Liver (tissue), 9 donors: ENCODE data around the gene LDLRAD3. TPM values are rescaled to one million over a fixed set of nuclear protein-coding genes. Genes with fewer than 3 reads are reported as not detected.

Experiments used
- DNase-seq: peaks from one replicate; pipeline ENCODE4 v3.0.0-alpha.2; 2017; ENCODE audit warnings: low spot score
- H3K27ac ChIP-seq, 2 donors: one replicate each; pipeline ENCODE4 v1.7.0; 2013; ENCODE audit warnings: inconsistent platforms in 2 of 2, low read length in 2 of 2, control low read depth in 1 of 2, low read depth in 1 of 2, mild to moderate bottlenecking in 1 of 2
- H3K27me3 ChIP-seq, 4 donors: one replicate each; pipeline versions ENCODE4 v1.6.1 to v1.7.0; 2013; ENCODE audit warnings: low read length in 3 of 4, inconsistent platforms in 1 of 4, mild to moderate bottlenecking in 1 of 4, moderate library complexity in 1 of 4; ENCODE audit not compliant: control insufficient read depth in 4 of 4, insufficient read depth in 4 of 4
- H3K36me3 ChIP-seq, 4 donors: one replicate each; pipeline versions ENCODE4 v1.6.1 to v1.7.0; 2013; ENCODE audit warnings: low read length in 3 of 4, mild to moderate bottlenecking in 3 of 4, low read depth in 1 of 4, moderate library complexity in 1 of 4; ENCODE audit not compliant: control insufficient read depth in 4 of 4, insufficient read depth in 3 of 4
- H3K4me1 ChIP-seq, 4 donors: one replicate each; pipeline versions ENCODE4 v1.6.1 to v1.7.0; 2013; ENCODE audit warnings: low read length in 3 of 4, mild to moderate bottlenecking in 3 of 4, moderate library complexity in 1 of 4; ENCODE audit not compliant: control insufficient read depth in 4 of 4, insufficient read depth in 4 of 4
- H3K4me3 ChIP-seq, 3 donors: one replicate each; pipeline versions ENCODE4 v1.6.1 to v1.7.0; 2013; ENCODE audit warnings: low read length in 3 of 3, control low read depth in 1 of 3, low read depth in 1 of 3, mild to moderate bottlenecking in 1 of 3
- H3K9ac ChIP-seq, 2 donors: one replicate each; pipeline ENCODE4 v1.7.0; 2013; ENCODE audit warnings: low read length in 2 of 2, mild to moderate bottlenecking in 2 of 2, moderate library complexity in 2 of 2, control low read depth in 1 of 2, low read depth in 1 of 2
- H3K9me3 ChIP-seq, 4 donors: one replicate each; pipeline versions ENCODE4 v1.6.1 to v1.7.0; 2013; ENCODE audit warnings: low read length in 3 of 4; ENCODE audit not compliant: control insufficient read depth in 4 of 4
- ATF3 ChIP-seq: IDR thresholded peaks from 2 replicates; pipeline ENCODE4 v1.6.1; 2016; ENCODE audit warnings: antibody characterized with exemption
- EGR1 ChIP-seq, 2 donors: IDR thresholded peaks; 2 replicates each; pipeline ENCODE4 v1.6.1; 2016 to 2018; ENCODE audit warnings: antibody characterized with exemption in 2 of 2, low read depth in 2 of 2
- FOXA1 ChIP-seq: IDR thresholded peaks from 2 replicates; pipeline ENCODE4 v1.6.1; 2016; ENCODE audit warnings: antibody characterized with exemption
- FOXA2 ChIP-seq: IDR thresholded peaks from 2 replicates; pipeline ENCODE4 v1.6.1; 2016; ENCODE audit warnings: antibody characterized with exemption
- GABPA ChIP-seq, 2 donors: IDR thresholded peaks in 1 of 2; conservative IDR thresholded peaks in 1 of 2; 2 replicates each; pipeline ENCODE4 v1.6.1; 2016; ENCODE audit warnings: antibody characterized with exemption in 2 of 2, mild to moderate bottlenecking in 1 of 2, moderate library complexity in 1 of 2
- HNF4A ChIP-seq, 2 donors: conservative IDR thresholded peaks; 2 replicates each; pipeline ENCODE4 v1.6.1; 2016; ENCODE audit warnings: antibody characterized with exemption in 2 of 2, mild to moderate bottlenecking in 2 of 2
- HNF4G ChIP-seq: IDR thresholded peaks from 2 replicates; pipeline ENCODE4 v1.6.1; 2016; ENCODE audit warnings: antibody characterized with exemption
- MAX ChIP-seq: IDR thresholded peaks from 2 replicates; pipeline ENCODE4 v1.6.1; 2016; ENCODE audit warnings: antibody characterized with exemption
- NR2F2 ChIP-seq: IDR thresholded peaks from 2 replicates; pipeline ENCODE4 v1.6.1; 2016; ENCODE audit warnings: antibody characterized with exemption
- RAD21 ChIP-seq, 2 donors: IDR thresholded peaks; 2 replicates each; pipeline ENCODE4 v1.6.1; 2016; ENCODE audit warnings: antibody characterized with exemption in 2 of 2, mild to moderate bottlenecking in 2 of 2
- RXRA ChIP-seq, 2 donors: IDR thresholded peaks; 2 replicates each; pipeline ENCODE4 v1.6.1; 2017 to 2018; ENCODE audit warnings: antibody characterized with exemption in 2 of 2, mild to moderate bottlenecking in 1 of 2
- SP1 ChIP-seq: IDR thresholded peaks from 2 replicates; pipeline ENCODE4 v1.6.1; 2018; ENCODE audit warnings: antibody characterized with exemption, mild to moderate bottlenecking
- TAF1 ChIP-seq: conservative IDR thresholded peaks from 2 replicates; pipeline ENCODE4 v1.6.1; 2016; ENCODE audit warnings: antibody characterized with exemption, mild to moderate bottlenecking
- YY1 ChIP-seq: IDR thresholded peaks from 2 replicates; pipeline ENCODE4 v1.6.1; 2016; ENCODE audit warnings: antibody characterized with exemption, mild to moderate bottlenecking
- ZBTB33 ChIP-seq: IDR thresholded peaks from 2 replicates; pipeline ENCODE4 v1.6.1; 2016; ENCODE audit warnings: antibody characterized with exemption
- WGBS: extraction: QIAGEN DNeasy Blood & Tissue Kit; methylation state at CpG from one replicate; pipeline ENCODE4 v1.1.7; 2013; 5-methylcytosine and 5-hydroxymethylcytosine counted together
- polyA plus RNA-seq, 2 donors: library from polyadenylated mRNA; stranded (reverse) in 1 of 2; unstranded in 1 of 2; fragments of 200-250 nt in 1 of 2; fragments of >200 nt in 1 of 2; fragmentation: Nextera tagmentation in 1 of 2; extraction: Ambion mirVana in 1 of 2; gene quantifications; one replicate each; pipeline versions ENCODE4 v1.2.1 to v1.2.3, GENCODE V29; 2013 to 2015
- total RNA-seq, 2 donors: library from RNA; depleted of rRNA; stranded (reverse); fragments of >200 nt; gene quantifications; one replicate each; pipeline ENCODE4 v1.2.3, GENCODE V29; 2014
- TF ChIP-seq, protein P1 (sequence below): IDR thresholded peaks from 2 replicates; pipeline ENCODE4 v1.6.1; 2016; ENCODE audit warnings: antibody characterized with exemption, mild to moderate bottlenecking
- TF ChIP-seq, protein P2 (sequence below): fragments of 150-350 bp; IDR thresholded peaks from 2 replicates; pipeline ENCODE4 v1.5.1; 2017; ENCODE audit warnings: improper control_type of control experiment, low read depth, low read length; ENCODE audit not compliant: missing input control
- donor health status: healthy.
- donor health status: healthy.
- donor health status: healthy.
- donor health status: healthy.
- donor health status: healthy.

The LDLRAD3 gene
- total and polyA plus RNA-seq, 4 donors, result 0.75 to 1.3 (median 0.93) TPM

GRCh38 chr11:36146437-36146836, 202.6 kb downstream of the LDLRAD3 start:
- H3K4me1 ChIP-seq, result no peaks in the 10 kb centered on the region
- no peak for DNase-seq
- no peaks in the 10 kb centered on the region for H3K36me3 ChIP-seq
- H3K27me3 ChIP-seq, result no peaks in the 10 kb centered on the region
- H3K27ac ChIP-seq, result no peak overlapping the region
- no peak overlapping the region for H3K4me3 ChIP-seq
- no peaks in the 10 kb centered on the region for H3K9me3 ChIP-seq
- TF ChIP-seq MAX (no peak), SP1 (no peak), RAD21 (IDR thresholded peaks at IDR 0.05) (no peak), FOXA2 (no peak), HNF4G (no peak), GABPA (IDR thresholded peaks at IDR 0.05 in 1 of 2, conservative IDR thresholded peaks at IDR 0.05 in 1 of 2) (no peak), TAF1 (no peak), HNF4A (conservative IDR thresholded peaks at IDR 0.05) (no peak), RXRA (IDR thresholded peaks at IDR 0.05) (no peak), EGR1 (IDR thresholded peaks at IDR 0.05; ENCODE audit: low read depth in 2 of 2) (no peak), FOXA1 (no peak), YY1 (no peak), NR2F2 (no peak)
- TF ChIP-seq, protein P1, sequence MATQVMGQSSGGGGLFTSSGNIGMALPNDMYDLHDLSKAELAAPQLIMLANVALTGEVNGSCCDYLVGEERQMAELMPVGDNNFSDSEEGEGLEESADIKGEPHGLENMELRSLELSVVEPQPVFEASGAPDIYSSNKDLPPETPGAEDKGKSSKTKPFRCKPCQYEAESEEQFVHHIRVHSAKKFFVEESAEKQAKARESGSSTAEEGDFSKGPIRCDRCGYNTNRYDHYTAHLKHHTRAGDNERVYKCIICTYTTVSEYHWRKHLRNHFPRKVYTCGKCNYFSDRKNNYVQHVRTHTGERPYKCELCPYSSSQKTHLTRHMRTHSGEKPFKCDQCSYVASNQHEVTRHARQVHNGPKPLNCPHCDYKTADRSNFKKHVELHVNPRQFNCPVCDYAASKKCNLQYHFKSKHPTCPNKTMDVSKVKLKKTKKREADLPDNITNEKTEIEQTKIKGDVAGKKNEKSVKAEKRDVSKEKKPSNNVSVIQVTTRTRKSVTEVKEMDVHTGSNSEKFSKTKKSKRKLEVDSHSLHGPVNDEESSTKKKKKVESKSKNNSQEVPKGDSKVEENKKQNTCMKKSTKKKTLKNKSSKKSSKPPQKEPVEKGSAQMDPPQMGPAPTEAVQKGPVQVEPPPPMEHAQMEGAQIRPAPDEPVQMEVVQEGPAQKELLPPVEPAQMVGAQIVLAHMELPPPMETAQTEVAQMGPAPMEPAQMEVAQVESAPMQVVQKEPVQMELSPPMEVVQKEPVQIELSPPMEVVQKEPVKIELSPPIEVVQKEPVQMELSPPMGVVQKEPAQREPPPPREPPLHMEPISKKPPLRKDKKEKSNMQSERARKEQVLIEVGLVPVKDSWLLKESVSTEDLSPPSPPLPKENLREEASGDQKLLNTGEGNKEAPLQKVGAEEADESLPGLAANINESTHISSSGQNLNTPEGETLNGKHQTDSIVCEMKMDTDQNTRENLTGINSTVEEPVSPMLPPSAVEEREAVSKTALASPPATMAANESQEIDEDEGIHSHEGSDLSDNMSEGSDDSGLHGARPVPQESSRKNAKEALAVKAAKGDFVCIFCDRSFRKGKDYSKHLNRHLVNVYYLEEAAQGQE, result no peak
- TF ChIP-seq, protein P2, sequence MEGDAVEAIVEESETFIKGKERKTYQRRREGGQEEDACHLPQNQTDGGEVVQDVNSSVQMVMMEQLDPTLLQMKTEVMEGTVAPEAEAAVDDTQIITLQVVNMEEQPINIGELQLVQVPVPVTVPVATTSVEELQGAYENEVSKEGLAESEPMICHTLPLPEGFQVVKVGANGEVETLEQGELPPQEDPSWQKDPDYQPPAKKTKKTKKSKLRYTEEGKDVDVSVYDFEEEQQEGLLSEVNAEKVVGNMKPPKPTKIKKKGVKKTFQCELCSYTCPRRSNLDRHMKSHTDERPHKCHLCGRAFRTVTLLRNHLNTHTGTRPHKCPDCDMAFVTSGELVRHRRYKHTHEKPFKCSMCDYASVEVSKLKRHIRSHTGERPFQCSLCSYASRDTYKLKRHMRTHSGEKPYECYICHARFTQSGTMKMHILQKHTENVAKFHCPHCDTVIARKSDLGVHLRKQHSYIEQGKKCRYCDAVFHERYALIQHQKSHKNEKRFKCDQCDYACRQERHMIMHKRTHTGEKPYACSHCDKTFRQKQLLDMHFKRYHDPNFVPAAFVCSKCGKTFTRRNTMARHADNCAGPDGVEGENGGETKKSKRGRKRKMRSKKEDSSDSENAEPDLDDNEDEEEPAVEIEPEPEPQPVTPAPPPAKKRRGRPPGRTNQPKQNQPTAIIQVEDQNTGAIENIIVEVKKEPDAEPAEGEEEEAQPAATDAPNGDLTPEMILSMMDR, result no peak
- 92% methylated on average over 5 of the region's 5 CpGs for WGBS
- H3K9ac ChIP-seq, result no peak overlapping the region

- TF ChIP-seq HNF4G (no peak), RXRA (IDR thresholded peaks at IDR 0.05) (no peak), FOXA1 (no peak), MAX (no peak), SP1 (no peak), ATF3 (no peak), FOXA2 (no peak), TAF1 (no peak), GABPA (IDR thresholded peaks at IDR 0.05 in 1 of 2, conservative IDR thresholded peaks at IDR 0.05 in 1 of 2) (no peak), ZBTB33 (no peak)
- TF ChIP-seq, protein P2, result no peak
- TF ChIP-seq, protein P1, result no peak
- H3K27ac ChIP-seq, result no peak overlapping the region
- no peak for DNase-seq
- no peak overlapping the region for H3K4me3 ChIP-seq
- WGBS, result 39% methylated on average over 1 of the region's 1 CpG
- H3K9me3 ChIP-seq, result no peaks in the 10 kb centered on the region
- no peak overlapping the region for H3K9ac ChIP-seq
- no peaks in the 10 kb centered on the region for H3K36me3 ChIP-seq
- H3K4me1 ChIP-seq, result no peaks in the 10 kb centered on the region
- H3K27me3 ChIP-seq, result no peaks in the 10 kb centered on the region
These were observed 203.6 kb downstream of the LDLRAD3 start for GRCh38 chr11:36147491-36147890.
